ENCODE data around the gene ARHGEF12.
A peak's percentile ranks its signal among the peaks of the same experiment; 100 is the strongest.
"Not testable (repeated sequence)": the region's sequence is repeated elsewhere in the genome, so short reads cannot be mapped to it uniquely, and the experiment has no call there.

ARHGEF12 gene

DNA sequence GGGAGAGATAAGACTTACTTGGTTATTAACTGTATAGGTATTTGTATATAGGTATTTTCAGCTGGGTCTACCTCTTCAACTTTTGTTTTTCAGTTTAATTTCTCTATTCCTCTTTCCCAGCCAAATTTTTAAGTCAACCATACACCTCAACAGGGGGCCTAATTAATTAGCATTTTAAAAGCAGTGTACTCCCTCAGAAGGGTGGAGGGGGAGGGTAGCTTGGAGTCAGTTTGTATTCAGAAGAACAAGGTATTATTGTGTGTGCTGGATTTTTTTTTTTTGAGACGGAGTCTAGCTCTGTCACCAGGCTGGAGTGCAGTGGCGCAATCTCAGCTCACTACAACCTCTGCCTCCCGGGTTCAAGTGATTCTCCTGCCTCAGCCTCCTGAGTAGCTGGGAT is 167.3 kb downstream of the ARHGEF12 start:
- in situ Hi-C loops (cut with MboI; ENCODE audit: low pct_unique_long_range_greater_than_20kb, low sequenced_read_pairs); DNase-seq: not testable (repeated sequence)

DNA sequence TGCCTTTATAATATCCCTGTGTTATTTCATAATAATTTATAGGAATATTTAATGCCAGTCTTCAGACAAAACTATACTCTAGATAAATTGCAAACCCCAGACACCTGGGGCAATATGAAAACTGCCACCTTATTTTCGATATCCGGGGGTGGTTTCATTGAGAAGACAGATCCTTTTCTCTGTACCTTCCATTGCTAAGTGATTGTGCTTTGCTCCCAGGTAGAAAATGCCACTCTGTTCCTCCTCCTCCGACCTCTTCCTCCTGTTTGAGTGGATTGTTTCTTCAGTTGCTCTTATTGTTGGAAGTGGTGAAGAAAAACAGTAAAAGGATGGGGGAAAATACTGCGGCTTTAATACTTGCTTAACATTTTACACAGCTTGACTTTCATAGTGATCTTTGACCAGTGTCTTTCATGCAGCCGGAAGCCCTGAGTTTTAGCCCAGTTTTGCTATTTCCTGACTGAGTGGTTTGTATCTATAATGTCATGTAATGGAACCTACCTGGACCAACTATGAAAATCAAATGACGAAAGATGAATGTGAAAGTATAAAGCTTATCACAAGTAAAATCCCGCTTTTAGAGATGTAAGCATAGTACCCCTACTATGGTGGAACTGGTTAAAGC is 169.7 kb downstream of the ARHGEF12 start:
- in situ Hi-C loops (cut with MboI; ENCODE audit: low pct_unique_long_range_greater_than_20kb, low sequenced_read_pairs): no loop called here
- no peak for DNase-seq

DNA sequence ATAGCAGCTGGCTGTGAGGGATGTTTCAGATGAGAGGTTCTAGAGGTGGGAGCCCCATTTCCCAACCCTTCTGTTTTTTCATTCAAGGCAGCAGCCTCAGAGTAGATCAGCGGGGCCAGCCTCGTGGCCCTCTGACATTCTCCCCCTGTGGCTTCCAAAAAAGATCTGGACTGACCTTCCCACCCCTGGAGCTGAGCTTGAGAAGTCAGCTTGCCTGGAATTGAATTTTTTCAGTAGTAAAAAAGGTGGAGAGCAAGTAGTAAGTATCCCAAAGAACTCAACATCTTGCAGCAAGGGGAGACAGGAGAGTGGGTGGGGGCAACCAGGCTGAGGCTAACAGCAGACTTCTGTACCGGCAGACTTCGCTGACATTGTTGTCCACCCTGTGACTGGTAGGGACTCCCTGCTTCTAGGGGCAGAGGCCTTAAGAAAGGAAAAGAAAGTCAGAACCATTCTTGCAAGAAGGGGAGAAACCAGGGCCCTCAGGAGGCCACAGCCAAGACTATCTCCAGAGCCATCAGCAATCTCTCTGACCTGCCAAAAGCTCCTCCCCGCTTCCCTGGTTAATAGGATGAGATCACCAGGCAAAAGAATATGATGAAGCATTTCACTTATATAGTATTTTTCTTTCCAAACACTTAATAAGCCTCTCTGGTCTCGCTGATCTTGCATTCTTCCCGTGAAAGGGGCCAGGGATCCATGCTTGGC is 173.3 kb downstream of the ARHGEF12 start:
- in situ Hi-C loops (cut with MboI; ENCODE audit: low pct_unique_long_range_greater_than_20kb, low sequenced_read_pairs): no loop called here

DNA sequence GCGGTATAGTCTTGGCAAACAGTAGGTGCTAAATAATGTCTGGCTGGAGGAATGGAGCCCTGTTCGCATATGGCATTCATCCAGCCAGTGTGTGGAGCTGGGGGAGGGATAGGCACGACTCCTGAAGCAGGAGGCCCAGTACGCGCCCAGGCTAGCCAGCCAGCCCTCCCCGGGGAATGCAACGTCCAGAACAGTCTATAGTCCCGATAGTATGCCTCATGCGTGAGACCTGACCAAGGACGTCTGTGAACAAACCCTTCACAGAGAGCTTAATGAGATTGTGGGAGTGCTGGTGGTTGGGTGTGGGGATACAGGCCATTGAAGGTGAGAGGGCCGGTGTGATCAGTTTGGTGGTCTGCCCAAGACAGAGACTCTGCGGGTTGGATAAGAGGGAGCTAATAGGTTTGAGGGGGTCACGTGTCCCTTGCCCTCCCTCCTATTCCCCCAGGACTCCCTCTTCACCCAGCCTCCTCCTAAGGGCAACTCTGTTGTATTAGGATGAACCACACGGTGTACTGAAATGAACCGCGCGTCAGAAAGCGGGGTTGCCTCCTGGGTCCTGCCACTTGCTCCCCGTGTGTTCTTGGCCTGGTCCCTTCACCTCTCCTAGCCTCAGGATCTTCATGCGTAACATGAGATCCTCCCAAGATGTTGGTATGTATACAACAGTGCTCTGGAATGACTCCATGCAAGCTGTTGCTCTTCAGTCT is 174.3 kb downstream of the ARHGEF12 start:
- DNase-seq: no peak
- in situ Hi-C loops (cut with MboI; ENCODE audit: low pct_unique_long_range_greater_than_20kb, low sequenced_read_pairs): no loop called here

More for the DNA sequence above, 173.3 kb downstream of the ARHGEF12 start:
- no peak for DNase-seq

DNA sequence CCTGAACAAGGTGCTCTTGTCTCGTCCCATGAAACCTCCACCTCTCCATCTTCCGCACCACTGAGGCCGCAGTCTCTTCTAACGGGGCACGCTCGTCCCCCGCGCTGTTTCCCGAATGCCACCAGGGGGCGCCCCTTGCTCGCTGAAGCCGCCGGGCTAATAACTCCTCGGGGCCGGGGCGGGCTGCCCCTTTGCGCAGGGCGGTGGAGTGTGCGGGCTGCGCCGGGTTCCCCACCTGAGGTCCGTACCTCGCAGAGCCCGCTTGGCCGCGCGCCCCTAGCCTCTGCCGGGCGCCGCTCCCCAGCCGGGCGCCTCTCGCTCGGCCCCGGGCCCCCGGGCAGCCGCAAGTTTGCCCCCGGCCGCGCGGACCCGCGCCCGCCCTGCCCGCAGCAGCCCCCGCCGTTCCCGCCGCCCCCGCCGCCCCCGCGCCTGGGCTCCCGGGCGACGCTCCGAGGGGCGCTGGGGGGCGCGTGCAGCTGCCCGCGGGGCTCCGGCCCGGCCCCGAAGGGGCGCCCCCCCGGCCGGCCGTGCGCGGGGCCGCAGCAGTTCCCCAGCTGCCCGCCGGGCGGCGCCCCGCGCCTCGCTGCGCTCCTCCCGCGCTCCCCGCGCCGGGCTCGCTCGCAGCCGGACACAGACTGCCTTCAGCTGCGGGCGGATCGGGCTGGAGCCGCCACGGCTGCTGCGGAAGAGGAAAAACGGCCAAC is 175.1 kb downstream of the ARHGEF12 start, which contains the start of gene GRIK4:
Gene GRIK4 (plus strand): TSS at position 633 of the 704 bp plus-strand sequence. CDS start 148,571 bp downstream, outside the sequence.
- DNase-seq: peak; percentile 69
- in situ Hi-C loops (cut with MboI; ENCODE audit: low pct_unique_long_range_greater_than_20kb, low sequenced_read_pairs): no loop called here

DNA sequence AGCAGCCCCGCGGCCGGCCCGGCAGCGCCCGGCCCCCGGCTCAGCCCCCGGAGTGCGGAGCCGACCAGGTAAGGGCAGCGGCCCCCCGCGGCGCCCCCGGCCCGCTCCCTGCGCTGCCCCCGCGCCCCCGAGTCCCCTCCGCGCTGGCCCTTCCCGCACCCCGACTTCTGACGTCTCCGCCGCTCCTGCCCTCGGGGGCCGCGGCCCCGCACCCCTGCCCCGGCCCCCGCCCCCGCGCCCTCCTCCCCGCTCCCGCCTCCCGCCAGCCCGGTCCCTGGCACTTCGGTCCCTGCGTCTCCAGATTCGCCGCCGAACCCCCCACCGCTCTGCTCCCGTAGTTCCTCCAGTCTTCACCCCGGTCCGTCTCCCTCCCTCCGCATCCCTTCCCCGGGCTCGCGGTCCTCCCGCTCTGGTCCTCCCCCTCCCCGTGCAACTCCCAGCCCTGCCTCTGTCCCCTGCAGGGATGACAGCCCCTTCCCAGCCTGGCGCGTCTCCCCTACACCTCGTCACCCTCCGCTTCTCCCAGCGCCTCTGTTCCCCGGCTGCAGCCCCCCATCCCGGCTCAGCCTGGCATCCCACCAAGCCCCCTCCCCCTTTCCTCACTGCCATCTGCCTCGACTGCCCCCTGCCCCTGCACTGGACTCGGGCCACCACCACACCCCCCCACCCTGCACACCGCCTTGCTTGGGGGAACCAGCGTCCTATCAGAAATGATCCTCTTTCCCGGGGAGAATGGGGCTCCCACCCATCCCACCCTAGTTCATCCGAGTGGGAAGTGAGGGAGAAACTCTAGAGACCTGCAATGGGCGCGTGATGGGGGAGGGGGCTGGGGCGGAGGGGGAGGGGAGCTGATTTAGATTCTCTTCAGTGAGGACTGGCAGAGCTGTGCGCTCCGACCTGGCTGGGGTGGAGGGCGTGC is 175.9 kb downstream of the ARHGEF12 start:
- in situ Hi-C loops (cut with MboI; ENCODE audit: low pct_unique_long_range_greater_than_20kb, low sequenced_read_pairs): no loop called here
- no peak for DNase-seq

DNA sequence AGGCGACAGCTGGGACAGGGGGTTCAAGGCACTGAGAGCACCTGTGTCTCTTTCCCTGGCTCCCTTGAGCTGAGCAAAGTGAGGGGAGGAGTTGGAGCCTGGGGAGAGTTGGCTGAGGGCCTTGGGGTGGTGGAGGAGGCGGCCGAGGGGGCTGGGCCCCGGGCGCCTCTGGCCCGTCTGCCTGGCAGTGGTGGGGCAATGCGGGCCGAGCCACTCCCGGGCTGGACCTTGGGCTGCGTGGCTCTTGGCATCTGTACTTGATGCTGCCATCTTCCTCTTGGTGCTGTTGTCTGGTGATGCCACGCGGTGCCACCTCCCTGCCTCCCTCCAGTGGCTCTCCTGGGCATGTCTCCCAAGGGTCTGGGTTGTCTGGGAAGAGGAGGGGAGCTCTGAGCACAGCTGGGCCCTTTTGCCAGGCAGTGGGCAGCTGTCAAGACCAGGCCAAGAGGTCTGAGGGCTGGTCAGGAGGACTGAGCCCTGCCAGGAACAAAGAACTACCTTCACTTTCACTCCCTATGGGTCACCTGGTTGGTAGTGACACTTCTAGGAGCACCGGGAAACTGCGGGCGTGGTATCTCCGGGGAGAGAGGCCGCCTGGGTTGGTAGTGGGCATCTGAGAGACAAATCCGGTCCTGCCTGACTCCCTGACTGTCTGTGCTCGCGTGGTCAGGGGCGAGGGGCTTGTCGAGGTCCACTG is 176.7 kb downstream of the ARHGEF12 start:
- in situ Hi-C loops (cut with MboI; ENCODE audit: low pct_unique_long_range_greater_than_20kb, low sequenced_read_pairs): no loop called here
- no peak for DNase-seq

DNA sequence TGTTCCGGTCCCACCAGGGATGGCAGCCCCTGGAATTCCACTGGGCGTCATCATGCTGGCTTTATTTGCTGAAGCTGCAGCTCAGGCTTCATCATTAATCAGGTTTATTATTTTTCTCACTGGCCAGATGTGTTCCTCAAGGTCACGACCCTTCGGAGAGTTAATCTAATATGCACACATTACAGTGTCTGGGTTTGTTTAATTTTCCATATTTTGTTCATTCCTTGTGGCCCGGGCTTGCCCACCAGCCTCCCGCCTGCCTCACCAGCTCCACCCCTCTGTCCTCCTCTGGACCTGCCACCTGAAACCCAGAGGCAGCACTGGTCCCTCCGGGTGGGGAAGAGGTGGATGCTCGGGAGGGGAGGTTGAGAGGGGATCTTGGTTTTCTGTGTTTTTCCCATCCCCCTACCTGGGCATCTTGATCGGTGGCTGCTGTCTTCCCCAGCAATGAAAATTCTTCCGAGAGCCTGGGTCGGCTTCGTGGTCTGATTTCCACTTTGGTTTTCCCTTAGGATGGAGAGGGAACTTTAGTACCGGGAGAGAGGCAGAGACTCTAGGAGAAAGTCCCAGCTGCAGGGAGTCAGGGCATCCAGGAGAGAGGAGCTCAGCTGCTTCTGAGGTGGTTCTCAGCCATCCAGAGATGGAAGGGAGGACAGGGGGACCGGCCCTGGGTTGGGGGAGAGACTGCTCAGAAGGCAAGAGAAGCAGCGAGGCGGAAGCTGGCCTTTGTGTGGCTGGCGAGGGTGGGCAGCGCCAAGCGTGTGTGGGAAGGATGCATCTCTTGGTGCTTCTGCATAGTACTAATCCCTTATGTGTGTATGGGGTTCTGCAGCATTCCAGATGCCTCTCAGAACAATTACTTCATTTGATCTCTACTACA is 177.5 kb downstream of the ARHGEF12 start:
- in situ Hi-C loops (cut with MboI; ENCODE audit: low pct_unique_long_range_greater_than_20kb, low sequenced_read_pairs): no loop called here
- DNase-seq: no peak

DNA sequence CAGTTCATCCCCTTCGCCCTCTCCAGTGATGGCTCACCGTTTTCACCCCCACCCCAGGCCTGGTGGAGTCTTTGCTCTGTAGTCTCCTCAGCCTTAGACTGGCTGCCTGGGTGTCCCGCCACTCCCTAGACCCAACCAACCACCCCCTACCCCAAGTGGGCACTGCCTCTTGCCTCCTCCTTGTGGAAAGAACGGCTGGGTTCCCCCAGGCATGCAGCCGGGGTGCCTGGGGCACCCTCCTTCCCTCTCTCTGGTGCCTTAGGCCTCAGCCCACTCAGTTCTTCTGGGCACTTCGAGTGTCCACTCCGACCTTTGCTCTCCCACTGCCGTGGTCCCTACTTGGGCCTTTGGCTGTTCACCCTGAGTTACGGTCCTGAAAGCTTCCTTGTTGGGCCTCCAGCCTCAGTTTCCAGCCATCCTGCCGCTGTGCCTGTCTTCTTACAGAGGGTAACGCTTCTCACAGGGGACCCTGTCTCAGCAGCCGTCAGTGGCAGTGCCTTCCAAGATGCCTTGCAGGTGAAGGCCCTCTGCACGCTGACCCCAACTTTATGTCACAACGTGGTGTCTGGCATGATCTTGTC is 178.4 kb downstream of the ARHGEF12 start:
- in situ Hi-C loops (cut with MboI; ENCODE audit: low pct_unique_long_range_greater_than_20kb, low sequenced_read_pairs): no loop called here
- no peak for DNase-seq

DNA sequence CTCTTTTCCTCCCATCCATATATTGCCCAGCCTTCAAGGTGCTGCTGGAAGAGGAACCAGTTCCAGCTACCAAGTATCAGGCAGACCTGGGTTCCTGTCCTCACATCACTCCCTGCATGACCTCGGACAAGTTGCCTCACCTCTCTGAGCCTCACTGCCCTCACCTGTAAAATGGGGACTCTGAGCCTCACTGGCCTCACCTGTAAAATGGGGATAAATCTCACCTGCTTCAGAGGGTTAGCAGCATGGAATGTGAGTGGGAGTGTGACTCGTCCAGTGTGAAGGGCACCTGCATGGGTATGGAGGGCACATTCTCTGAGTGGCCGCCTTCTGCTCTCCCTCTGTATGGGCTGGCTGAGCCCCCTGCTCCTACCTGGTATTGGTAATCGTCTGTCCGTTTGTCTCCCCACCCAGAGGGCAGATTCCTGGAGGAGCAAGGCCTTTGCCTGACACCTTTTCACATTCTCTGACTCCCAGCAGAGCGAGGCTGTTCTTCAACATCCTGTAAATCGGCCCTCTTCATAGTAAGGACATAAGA is 179.0 kb downstream of the ARHGEF12 start:
- no peak for DNase-seq
- in situ Hi-C loops (cut with MboI; ENCODE audit: low pct_unique_long_range_greater_than_20kb, low sequenced_read_pairs): no loop called here

DNA sequence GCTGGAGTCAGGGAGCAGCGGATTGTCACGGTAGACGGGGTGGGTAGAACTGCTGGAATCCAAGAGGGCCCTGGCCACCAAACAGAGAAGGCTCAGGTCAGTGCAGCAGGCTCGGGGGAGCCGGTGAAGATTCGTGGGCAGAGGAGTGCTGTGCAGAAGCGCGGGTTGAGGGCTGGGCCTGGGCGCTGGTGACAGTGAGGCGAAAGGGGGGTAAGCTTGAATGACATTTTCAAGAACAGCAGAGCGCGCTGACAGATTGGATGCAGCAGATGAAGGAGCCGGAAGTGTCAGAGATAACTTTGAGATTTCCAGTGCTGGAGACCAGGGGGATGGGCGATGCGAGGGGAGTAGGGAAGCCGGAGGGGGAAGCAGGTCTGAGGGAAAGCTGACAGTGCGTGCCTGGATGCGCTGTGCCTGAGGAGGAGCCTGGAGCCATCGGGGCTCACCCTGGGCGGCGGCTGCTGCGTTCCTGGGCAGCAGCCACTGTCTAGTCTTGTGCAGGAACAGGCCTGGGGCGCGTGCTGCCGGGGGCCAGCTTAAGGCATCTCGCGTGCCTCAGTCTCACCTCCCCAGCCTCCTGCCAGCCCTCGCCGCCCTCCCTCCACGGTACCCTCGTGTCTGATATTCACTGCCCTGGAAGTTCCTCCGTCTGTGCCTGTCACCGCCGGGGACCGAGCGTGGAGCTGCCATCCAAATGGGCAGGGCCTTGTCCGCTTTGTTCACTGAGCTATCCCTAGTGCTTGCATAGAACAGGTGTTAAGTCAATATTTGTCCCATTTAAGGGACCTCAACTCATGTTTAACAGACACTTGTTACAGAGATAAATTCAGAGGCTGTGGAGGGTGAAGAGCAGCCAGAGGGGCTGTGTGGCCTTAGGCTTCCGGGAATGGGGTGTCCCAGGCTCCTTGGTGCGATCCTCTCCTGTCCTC is 180.5 kb downstream of the ARHGEF12 start:
- in situ Hi-C loops (cut with MboI; ENCODE audit: low pct_unique_long_range_greater_than_20kb, low sequenced_read_pairs): no loop called here
- no peak for DNase-seq

DNA sequence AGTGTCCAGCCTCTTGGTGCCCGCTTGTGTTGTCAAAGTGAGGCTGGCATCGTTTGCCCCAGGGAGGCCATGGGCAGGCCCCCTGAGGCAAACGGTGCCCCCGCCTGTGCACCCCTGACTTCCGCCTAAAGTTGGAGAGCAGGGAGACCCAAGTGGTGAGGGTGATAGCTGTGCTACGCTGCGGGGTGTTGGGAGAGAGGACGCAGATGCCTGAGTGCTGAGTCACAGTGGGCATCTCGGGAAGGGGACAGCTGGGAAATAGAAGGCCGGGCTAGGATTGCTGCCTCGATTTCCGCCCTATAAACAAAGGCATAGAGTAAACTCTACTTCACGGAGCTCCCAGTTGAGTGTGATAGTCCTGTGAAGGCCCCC is 181.2 kb downstream of the ARHGEF12 start:
- no peak for DNase-seq
- in situ Hi-C loops (cut with MboI; ENCODE audit: low pct_unique_long_range_greater_than_20kb, low sequenced_read_pairs): no loop called here

DNA sequence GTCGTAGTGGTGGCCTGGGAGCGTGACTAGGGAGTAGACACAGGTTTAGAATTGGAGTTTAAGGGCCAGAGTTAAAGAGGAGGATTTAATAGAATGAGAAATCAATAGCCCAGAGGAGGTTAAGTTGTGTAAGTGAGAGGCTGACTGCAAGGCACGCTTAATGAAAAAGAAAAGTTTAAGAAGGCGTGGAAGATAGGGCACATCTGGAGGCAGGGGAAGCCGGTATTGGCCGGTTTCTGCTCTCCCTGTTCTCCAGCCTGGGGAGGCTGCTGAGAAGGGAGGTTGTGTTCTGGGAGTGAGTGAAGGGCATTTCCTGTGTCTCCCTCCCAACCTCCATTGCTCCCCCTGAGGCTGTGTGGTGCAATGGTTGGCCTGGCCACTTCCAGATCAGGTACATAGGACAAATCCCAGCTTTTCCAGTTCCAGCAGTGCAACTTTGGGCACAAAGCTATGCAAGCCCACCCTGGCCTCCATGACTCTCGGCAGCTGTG is 181.6 kb downstream of the ARHGEF12 start:
- DNase-seq: no peak
- in situ Hi-C loops (cut with MboI; ENCODE audit: low pct_unique_long_range_greater_than_20kb, low sequenced_read_pairs): no loop called here

DNA sequence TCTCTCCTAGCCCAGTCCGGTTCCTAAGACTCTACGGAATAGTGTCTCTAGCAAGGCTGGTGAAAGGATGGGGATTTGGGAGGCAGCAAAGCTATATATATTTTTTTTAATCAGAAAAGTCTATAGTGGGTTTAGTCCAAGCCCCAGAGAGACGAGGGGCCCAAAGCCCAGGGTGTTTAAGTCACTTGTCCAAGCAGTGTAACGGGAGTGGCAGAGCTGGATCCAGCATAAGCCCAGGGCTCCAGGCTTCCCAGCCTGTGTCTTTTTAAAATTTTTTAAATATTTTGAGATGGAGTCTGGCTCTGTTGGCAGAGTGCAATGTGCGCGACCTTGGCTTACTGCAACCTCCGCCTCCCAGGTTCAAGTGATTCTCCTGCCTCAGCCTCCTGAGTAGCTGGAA is 182.1 kb downstream of the ARHGEF12 start:
- in situ Hi-C loops (cut with MboI; ENCODE audit: low pct_unique_long_range_greater_than_20kb, low sequenced_read_pairs): no loop called here

DNA sequence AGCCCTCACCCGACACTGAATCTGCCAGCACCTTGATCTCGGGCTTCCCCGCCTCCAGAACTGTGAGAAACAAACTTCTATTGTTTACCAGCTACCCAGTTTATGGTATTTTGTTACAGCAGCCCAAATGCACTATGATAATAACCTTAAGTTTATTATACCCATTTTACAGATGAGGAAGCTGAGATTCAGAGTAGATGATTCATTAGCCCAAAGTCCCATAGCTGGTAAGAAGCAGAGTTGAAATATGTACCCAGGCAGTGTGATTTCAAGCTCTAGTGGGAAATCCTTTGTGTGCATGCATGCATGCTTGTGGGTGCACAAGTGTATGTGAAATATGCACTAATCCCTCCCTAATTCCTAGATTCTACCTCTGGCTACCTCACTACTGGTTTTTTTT is 183.3 kb downstream of the ARHGEF12 start:
- in situ Hi-C loops (cut with MboI; ENCODE audit: low pct_unique_long_range_greater_than_20kb, low sequenced_read_pairs): no loop called here
- no peak for DNase-seq

More for the DNA sequence above, 182.1 kb downstream of the ARHGEF12 start:
- no peak for DNase-seq

All from KBM-7 (cell line).